CD4-positive, CD25-positive, alpha-beta regulatory T cell (primary cell): ENCODE measurements around the gene MRTFA. TPM values are rescaled to one million over a fixed set of nuclear protein-coding genes. Genes with fewer than 3 reads are reported as not detected.
A peak's percentile ranks its signal among the peaks of the same experiment; 100 is the strongest.

ENCODE experiments used
- ATAC-seq, 2 donors: fragments of 150-1000 bp; cut with Tn5 transposase; one replicate each; pipeline ENCODE4 v1.10.0; 2021; ENCODE audit warnings: low read depth in 2 of 2, moderate number of reproducible peaks in 2 of 2, moderate library complexity in 1 of 2
- DNase-seq, 3 donors: peaks; one replicate each; pipeline versions ENCODE4 v3.0.0 to v3.0.0-alpha.2; 2012 to 2022; ENCODE audit warnings: mixed read lengths in 1 of 3
- H3K27ac ChIP-seq: one replicate; pipeline ENCODE4 v1.7.0; 2013; ENCODE audit warnings: mild to moderate bottlenecking, low read length; ENCODE audit not compliant: insufficient read depth, poor library complexity, severe bottlenecking
- H3K27me3 ChIP-seq: one replicate; pipeline ENCODE4 v1.7.0; 2013; ENCODE audit warnings: low read length; ENCODE audit not compliant: control insufficient read depth, insufficient read depth
- H3K36me3 ChIP-seq: one replicate; pipeline ENCODE4 v1.7.0; 2013; ENCODE audit warnings: mild to moderate bottlenecking, low read length, moderate library complexity; ENCODE audit not compliant: control insufficient read depth, insufficient read depth
- H3K4me1 ChIP-seq: 2 replicates; pipeline ENCODE4 v1.7.0; 2013; ENCODE audit warnings: mild to moderate bottlenecking, low read length; ENCODE audit not compliant: insufficient read depth, control insufficient read depth, poor library complexity, severe bottlenecking
- H3K4me3 ChIP-seq: one replicate; pipeline ENCODE4 v1.7.0; 2013; ENCODE audit warnings: low read depth, mild to moderate bottlenecking, low read length, moderate library complexity
- H3K9me3 ChIP-seq, 2 experiments: 1 replicate in 1 of 2; 2 replicates in 1 of 2; pipeline ENCODE4 v1.7.0; 2013; ENCODE audit warnings: low read length in 2 of 2, mild to moderate bottlenecking in 1 of 2, moderate library complexity in 1 of 2; ENCODE audit not compliant: control insufficient read depth in 2 of 2
- H3K27ac Mint-ChIP-seq, 3 donors: one replicate each; pipeline ENCODE4 v1.8.0; 2020 to 2022; ENCODE audit warnings: mild to moderate bottlenecking in 3 of 3, mixed read lengths in 3 of 3, moderate library complexity in 2 of 3
- H3K27me3 Mint-ChIP-seq: one replicate; pipeline ENCODE4 v1.8.0; 2022; ENCODE audit warnings: mild to moderate bottlenecking, mixed read lengths
- H3K36me3 Mint-ChIP-seq: one replicate; pipeline ENCODE4 v1.8.0; 2020; ENCODE audit warnings: mixed read lengths
- H3K4me1 Mint-ChIP-seq, 4 donors: one replicate each; pipeline ENCODE4 v1.8.0; 2020 to 2022; ENCODE audit warnings: mixed read lengths in 4 of 4, mild to moderate bottlenecking in 1 of 4
- H3K4me3 Mint-ChIP-seq, 4 donors: one replicate each; pipeline ENCODE4 v1.8.0; 2020 to 2022; ENCODE audit warnings: mild to moderate bottlenecking in 4 of 4, mixed read lengths in 4 of 4, moderate library complexity in 3 of 4
- H3K9me3 Mint-ChIP-seq, 7 donors: one replicate each; pipeline ENCODE4 v1.8.0; 2020 to 2022; ENCODE audit warnings: mixed read lengths in 7 of 7, mild to moderate bottlenecking in 3 of 7, moderate library complexity in 2 of 7
- polyA plus RNA-seq, 4 donors: library from polyadenylated mRNA; unstranded; fragments of 300-500 nt; fragmentation: Illumina TruSeq; gene quantifications; one replicate each; pipeline ENCODE4 v1.2.3, GENCODE V29; 2021
- total RNA-seq: library from RNA; stranded (reverse); gene quantifications from one replicate; pipeline ENCODE4 v1.2.3, GENCODE V29; 2022

Gene MRTFA
- total and polyA plus RNA-seq, 5 donors from 2014 or later: 11.3 to 94.5 (median 16.4) TPM

DNA sequence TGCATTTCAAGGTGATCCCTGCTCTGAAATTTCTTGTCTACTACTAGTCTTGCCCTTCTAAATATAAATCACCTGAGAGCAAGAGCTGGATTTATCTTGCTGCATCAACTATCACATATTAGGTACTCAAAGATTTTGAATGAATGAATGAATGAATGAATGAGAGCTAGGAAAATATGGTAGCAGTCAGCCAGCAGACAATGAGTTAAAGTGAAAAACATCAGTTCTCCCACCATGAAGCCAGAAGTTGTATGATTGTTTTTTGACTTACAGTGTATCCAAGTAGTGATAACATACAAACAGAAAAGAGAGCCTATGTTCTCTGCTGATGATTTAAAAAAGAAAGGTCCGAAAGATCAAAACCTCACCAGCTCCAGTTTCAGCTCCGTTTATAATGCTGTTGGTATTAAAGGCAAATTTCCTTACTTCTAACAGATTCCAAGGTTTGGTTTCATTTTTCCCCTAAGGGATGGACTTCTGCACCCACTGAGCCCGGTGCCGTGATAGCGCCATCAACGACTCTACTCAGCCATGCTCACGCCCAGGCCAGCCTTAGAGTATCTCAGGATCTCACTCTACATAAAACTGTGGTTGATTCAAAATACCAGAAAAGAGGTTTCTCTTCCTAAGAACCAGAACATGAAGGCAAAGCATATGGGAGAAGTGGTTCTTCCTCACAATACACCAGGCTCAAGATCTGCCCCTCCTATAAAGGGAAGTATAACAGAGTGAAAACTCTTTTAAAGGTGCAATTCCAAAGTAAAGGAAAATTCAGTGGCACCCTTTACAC, 174.1 kb downstream of the MRTFA start:
- ATAC-seq (no peak), DNase-seq (peak in 1 of 3 donors; percentile 58)
- Histone ChIP-seq H3K4me1 (peaks cover 66% of the 10 kb centered on the region), H3K9me3 (no peaks in the 10 kb centered on the region), H3K27me3 (no peaks in the 10 kb centered on the region), H3K27ac (peak overlapping the region; percentile 79), H3K4me3 (peak overlapping the region; percentile 96), H3K36me3 (peaks cover 11% of the 10 kb centered on the region)
- H3K36me3 Mint-ChIP-seq: peaks cover 23% of the 10 kb centered on the region
- H3K27me3 Mint-ChIP-seq: no peaks in the 10 kb centered on the region
- peak overlapping the region; percentile 91 to 99 (median 98) for H3K4me3 Mint-ChIP-seq
- no peaks in the 10 kb centered on the region for H3K9me3 Mint-ChIP-seq
- H3K4me1 Mint-ChIP-seq: peaks cover 32 to 76% (median 56%) of the 10 kb centered on the region in 4 donors
- H3K27ac Mint-ChIP-seq: peak overlapping the region; percentile 95 to 97 (median 95)

- Histone ChIP-seq H3K4me1 (peaks cover 72% of the 10 kb centered on the region), H3K36me3 (peaks cover 13% of the 10 kb centered on the region), H3K9me3 (no peaks in the 10 kb centered on the region), H3K4me3 (peak overlapping the region; percentile 11), H3K27ac (peak overlapping the region; percentile 20), H3K27me3 (no peaks in the 10 kb centered on the region)
- peak overlapping the region in 3 of 4 donors; percentile 16 to 60 (median 52) for H3K4me3 Mint-ChIP-seq
- H3K27ac Mint-ChIP-seq: peak overlapping the region; percentile 83 to 96 (median 83)
- peaks cover 41 to 93% (median 74%) of the 10 kb centered on the region in 4 donors for H3K4me1 Mint-ChIP-seq
- peaks cover 27% of the 10 kb centered on the region for H3K36me3 Mint-ChIP-seq
- no peaks in the 10 kb centered on the region for H3K9me3 Mint-ChIP-seq
- no peak for DNase-seq
- no peaks in the 10 kb centered on the region for H3K27me3 Mint-ChIP-seq
- ATAC-seq: no peak
These were observed 182.8 kb downstream of the MRTFA start for GRCh38 chr22:40453671-40454070.

GRCh38 chr22:40452730-40453487, 183.6 kb downstream of the MRTFA start:
- peaks cover 6% of the 10 kb centered on the region for H3K36me3 ChIP-seq
- Mint-ChIP-seq H3K27ac (peak overlapping the region; percentile 94 to 96 (median 95)), H3K4me3 (peak overlapping the region; percentile 30 to 89 (median 68)), H3K27me3 (no peaks in the 10 kb centered on the region), H3K36me3 (peaks cover 25% of the 10 kb centered on the region), H3K4me1 (peaks cover 39 to 91% (median 72%) of the 10 kb centered on the region in 4 donors), H3K9me3 (no peaks in the 10 kb centered on the region)
- no peak for DNase-seq
- no peaks in the 10 kb centered on the region for H3K27me3 ChIP-seq
- no peak for ATAC-seq
- H3K4me3 ChIP-seq: peak overlapping the region; percentile 11
- no peak overlapping the region for H3K27ac ChIP-seq
- H3K9me3 ChIP-seq: no peaks in the 10 kb centered on the region
- H3K4me1 ChIP-seq: peaks cover 65% of the 10 kb centered on the region

- peak overlapping the region; percentile 84 for H3K4me3 ChIP-seq
- ATAC-seq: peak; percentile 72 to 73
- H3K9me3 ChIP-seq: no peaks in the 10 kb centered on the region
- H3K4me1 ChIP-seq: peaks cover 55% of the 10 kb centered on the region
- H3K27ac ChIP-seq: peak overlapping the region; percentile 53
- Mint-ChIP-seq H3K27ac (peak overlapping the region; percentile 93 to 98 (median 96)), H3K27me3 (no peaks in the 10 kb centered on the region), H3K4me1 (peaks cover 36 to 91% (median 75%) of the 10 kb centered on the region in 4 donors), H3K9me3 (no peaks in the 10 kb centered on the region), H3K4me3 (peak overlapping the region; percentile 82 to 89 (median 86)), H3K36me3 (peaks cover 22% of the 10 kb centered on the region)
- no peaks in the 10 kb centered on the region for H3K27me3 ChIP-seq
- DNase-seq: peak in 2 of 3 donors; percentile 18 to 77
- peaks cover 6% of the 10 kb centered on the region for H3K36me3 ChIP-seq
These were observed 185.3 kb downstream of the MRTFA start for GRCh38 chr22:40451210-40451609.

DNA sequence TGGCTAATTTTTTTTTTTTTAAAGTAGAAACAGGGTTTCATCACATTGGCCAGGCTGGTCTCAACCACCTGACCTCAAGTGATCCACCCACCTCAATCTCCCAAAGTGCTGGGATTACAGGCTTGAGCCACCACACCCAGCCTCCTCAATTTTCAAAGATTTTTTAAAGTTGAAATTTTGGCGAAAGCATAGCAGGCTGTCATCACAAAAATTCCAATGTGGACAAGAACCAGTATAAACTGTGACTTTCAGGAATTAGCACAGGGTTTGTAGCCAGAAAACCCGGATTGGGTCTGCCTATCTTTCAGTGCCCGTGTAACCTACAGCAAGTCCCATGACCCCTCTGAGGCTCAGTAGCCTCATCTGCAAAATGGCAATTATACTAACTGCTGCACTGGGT, 185.9 kb downstream of the MRTFA start:
- Histone ChIP-seq H3K27me3 (no peaks in the 10 kb centered on the region), H3K9me3 (no peaks in the 10 kb centered on the region), H3K4me1 (peaks cover 54% of the 10 kb centered on the region), H3K4me3 (peak overlapping the region; percentile 84), H3K27ac (peak overlapping the region; percentile 53), H3K36me3 (peaks cover 6% of the 10 kb centered on the region)
- Mint-ChIP-seq H3K36me3 (peaks cover 28% of the 10 kb centered on the region), H3K4me3 (peak overlapping the region; percentile 82 to 89 (median 86)), H3K9me3 (no peaks in the 10 kb centered on the region), H3K27me3 (no peaks in the 10 kb centered on the region), H3K27ac (peak overlapping the region; percentile 93 to 98 (median 96)), H3K4me1 (peaks cover 41 to 95% (median 78%) of the 10 kb centered on the region in 4 donors)
- no peak for DNase-seq
- no peak for ATAC-seq

- peak overlapping the region; percentile 5 for H3K27ac ChIP-seq
- no peaks in the 10 kb centered on the region for H3K27me3 ChIP-seq
- H3K27ac Mint-ChIP-seq: peak overlapping the region in 2 of 3 donors; percentile 81 to 96
- peaks cover 0 to 2% (median 0%) of the 10 kb centered on the region in 7 donors for H3K9me3 Mint-ChIP-seq
- H3K36me3 Mint-ChIP-seq: peaks cover 28% of the 10 kb centered on the region
- no peak for DNase-seq
- H3K27me3 Mint-ChIP-seq: no peaks in the 10 kb centered on the region
- H3K4me3 Mint-ChIP-seq: peak overlapping the region in 3 of 4 donors; percentile 53 to 87 (median 70)
- H3K9me3 ChIP-seq: no peaks in the 10 kb centered on the region
- H3K4me1 Mint-ChIP-seq: peaks cover 41 to 94% (median 78%) of the 10 kb centered on the region in 4 donors
- H3K4me3 ChIP-seq: peak overlapping the region; percentile 6
- peaks cover 50% of the 10 kb centered on the region for H3K4me1 ChIP-seq
- no peak for ATAC-seq
- peaks cover 10% of the 10 kb centered on the region for H3K36me3 ChIP-seq
These were observed 186.9 kb downstream of the MRTFA start for GRCh38 chr22:40449676-40450035.

DNA sequence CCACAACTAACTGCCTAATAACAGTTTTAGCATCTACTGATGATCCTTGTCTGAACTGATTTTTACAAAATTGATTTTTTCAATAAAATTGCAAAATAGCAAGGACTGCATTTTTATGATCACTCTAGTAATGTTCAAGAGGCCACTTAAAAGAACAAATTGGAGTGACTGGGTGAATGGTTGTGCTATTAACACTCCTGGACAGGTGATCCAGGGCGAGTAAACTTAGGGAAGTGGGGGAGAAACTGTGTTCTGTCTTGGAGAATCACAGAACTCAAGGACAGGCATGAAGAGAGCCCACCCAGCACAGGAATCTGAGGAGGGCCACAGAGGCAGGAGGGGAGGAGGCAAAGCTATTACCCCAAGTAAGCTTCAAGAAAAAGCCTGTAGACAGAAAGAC, 190.3 kb downstream of the MRTFA start:
- H3K4me1 Mint-ChIP-seq: peaks cover 32 to 94% (median 70%) of the 10 kb centered on the region in 4 donors
- H3K9me3 Mint-ChIP-seq: peaks cover 0 to 2% (median 0%) of the 10 kb centered on the region in 7 donors
- DNase-seq (no peak), ATAC-seq (no peak)
- Histone ChIP-seq H3K27me3 (no peaks in the 10 kb centered on the region), H3K4me3 (no peak overlapping the region), H3K4me1 (peaks cover 33% of the 10 kb centered on the region), H3K9me3 (no peaks in the 10 kb centered on the region), H3K36me3 (peaks cover 18% of the 10 kb centered on the region), H3K27ac (no peak overlapping the region)
- peaks cover 31% of the 10 kb centered on the region for H3K36me3 Mint-ChIP-seq
- H3K4me3 Mint-ChIP-seq: peak overlapping the region in 1 of 4 donors; percentile 4
- H3K27me3 Mint-ChIP-seq: no peaks in the 10 kb centered on the region
- H3K27ac Mint-ChIP-seq: peak overlapping the region; percentile 21 to 84 (median 71)
